ENCODE data around the gene YEATS2. TPM values are rescaled to one million over a fixed set of nuclear protein-coding genes. Genes with fewer than 3 reads are reported as not detected.
"Not testable (repeated sequence)": the region's sequence is repeated elsewhere in the genome, so short reads cannot be mapped to it uniquely, and the experiment has no call there.

Gene YEATS2
- total RNA-seq, 2 donors from 2014 or later: 51.1 to 66.1 TPM

DNA sequence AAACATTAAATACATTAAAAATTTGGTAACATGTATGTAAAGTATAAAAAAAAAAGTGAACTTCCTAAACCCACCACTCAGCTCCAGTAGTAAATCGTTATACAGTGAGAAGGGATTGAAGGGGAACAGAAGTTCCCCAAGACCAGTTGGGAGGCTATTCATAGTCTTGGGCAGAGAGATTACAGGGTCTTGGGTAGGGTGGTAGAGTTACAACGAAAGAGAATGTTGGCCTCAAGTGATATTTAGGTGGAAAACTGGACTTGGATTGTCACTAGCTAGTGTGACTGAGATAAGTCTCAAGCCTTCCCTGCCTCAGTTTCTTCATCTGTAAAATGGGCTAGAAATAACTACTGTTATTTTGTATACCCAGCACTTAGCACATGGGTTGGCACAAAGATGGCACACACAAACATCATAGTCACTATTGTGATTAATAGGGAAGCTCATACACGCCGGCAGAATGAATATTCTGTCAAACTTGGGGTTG lies 431 bp upstream of the YEATS2 start:
- DNase-seq (ENCODE audit: low spot score) (no peak), ATAC-seq (no peak)
- peak overlapping the region; percentile 84 to 91 for H3K27ac Mint-ChIP-seq
- peaks cover 10% of the 10 kb centered on the region for H3K36me3 Mint-ChIP-seq
- H3K9me3 Mint-ChIP-seq: no peaks in the 10 kb centered on the region
- no peaks in the 10 kb centered on the region for H3K27me3 Mint-ChIP-seq
- peaks cover 27 to 37% of the 10 kb centered on the region in 2 donors for H3K4me1 Mint-ChIP-seq (ENCODE audit: low read depth in 2 of 2)
- H3K4me3 Mint-ChIP-seq: peak overlapping the region; percentile 91

DNA sequence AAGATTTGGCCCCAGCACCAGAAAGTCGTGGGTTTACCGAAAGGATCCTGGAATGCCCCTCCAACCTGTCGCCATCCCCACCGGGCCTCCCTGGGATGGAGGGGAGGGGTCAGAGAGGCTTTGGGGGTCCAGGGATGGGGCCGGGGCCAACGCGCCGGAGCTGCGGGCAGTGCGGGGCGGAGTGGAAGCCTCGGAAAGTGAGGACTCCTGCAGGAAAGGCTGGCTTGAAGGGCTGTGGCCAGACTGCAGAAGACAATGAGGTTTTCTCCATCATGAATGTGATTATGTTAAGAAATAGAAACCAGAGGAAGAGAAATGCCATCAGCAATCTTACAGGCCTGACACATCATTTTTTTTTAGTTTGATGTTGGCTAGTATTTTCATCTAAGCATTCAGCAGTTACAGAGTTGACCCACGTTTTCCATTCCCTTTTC lies 738 bp downstream of the YEATS2 start:
- ATAC-seq (peak; percentile 48 to 53), DNase-seq (ENCODE audit: low spot score) (no peak)
- no peaks in the 10 kb centered on the region for H3K27me3 Mint-ChIP-seq
- peak overlapping the region; percentile 68 to 79 for H3K27ac Mint-ChIP-seq
- peaks cover 10% of the 10 kb centered on the region for H3K36me3 Mint-ChIP-seq
- peak overlapping the region; percentile 87 for H3K4me3 Mint-ChIP-seq
- no peaks in the 10 kb centered on the region for H3K9me3 Mint-ChIP-seq
- peaks cover 27 to 37% of the 10 kb centered on the region in 2 donors for H3K4me1 Mint-ChIP-seq (ENCODE audit: low read depth in 2 of 2)

DNA sequence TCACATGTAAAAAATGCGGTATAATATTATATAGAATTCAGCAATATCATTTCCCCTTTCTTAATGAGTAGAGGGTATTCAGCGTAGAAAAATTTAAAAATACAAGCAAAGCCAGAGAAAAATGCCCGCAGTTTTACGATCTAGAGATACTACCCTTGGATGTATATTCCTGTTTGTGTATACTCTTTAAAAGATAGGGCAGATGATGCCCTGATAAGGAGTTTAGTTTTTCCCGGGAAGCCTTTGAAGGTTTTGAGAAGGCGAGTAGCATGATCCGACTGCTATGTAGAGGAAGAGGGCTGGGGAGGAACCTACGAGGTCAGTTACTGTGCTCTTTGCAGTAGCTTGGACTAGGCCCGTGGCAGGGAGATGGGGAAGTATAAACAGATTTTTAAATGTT lies 1.2 kb downstream of the YEATS2 start:
- peaks cover 10% of the 10 kb centered on the region for H3K36me3 Mint-ChIP-seq
- peak overlapping the region; percentile 87 for H3K4me3 Mint-ChIP-seq
- H3K9me3 Mint-ChIP-seq: no peaks in the 10 kb centered on the region
- DNase-seq (ENCODE audit: low spot score) (no peak), ATAC-seq (no peak)
- H3K27me3 Mint-ChIP-seq: no peaks in the 10 kb centered on the region
- peak overlapping the region; percentile 68 to 79 for H3K27ac Mint-ChIP-seq
- peaks cover 27 to 37% of the 10 kb centered on the region in 2 donors for H3K4me1 Mint-ChIP-seq (ENCODE audit: low read depth in 2 of 2)

DNA sequence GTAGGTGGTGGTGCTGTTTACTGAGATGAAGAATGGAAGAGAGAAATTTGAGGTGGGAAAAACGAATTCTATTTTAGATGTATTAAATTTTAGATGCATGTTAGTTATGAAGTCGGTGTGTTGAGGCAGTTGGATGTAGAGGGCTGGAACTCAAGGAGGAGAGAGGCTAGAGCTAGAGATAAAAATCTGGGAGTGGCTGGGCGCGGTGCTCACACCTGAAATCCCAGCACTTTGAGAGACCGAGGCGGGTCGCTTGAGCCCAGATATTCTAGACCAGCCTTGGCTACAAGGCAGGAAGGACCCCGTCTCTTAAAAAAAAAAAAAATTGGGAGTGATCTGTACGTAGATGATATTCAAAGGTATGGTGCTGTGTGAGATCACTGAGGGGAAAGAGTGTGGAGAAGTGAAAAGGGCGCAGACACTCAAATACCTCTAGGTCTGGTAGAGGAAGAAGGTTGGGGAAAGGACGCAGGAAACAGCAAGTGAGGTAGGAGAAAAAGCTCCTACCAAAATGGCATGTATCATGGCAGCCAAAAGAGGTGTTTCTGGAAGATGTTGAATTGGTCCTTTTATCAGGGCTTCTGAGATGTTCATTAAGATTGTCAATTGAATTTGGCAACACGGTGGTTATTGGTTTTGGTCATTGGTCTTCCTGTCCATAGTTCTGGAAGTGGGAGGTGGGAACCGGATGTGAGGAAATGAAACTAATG lies 1.8 kb downstream of the YEATS2 start:
- ATAC-seq: no peak
- H3K4me1 Mint-ChIP-seq (ENCODE audit: low read depth in 2 of 2): peaks cover 30 to 42% of the 10 kb centered on the region in 2 donors
- DNase-seq (ENCODE audit: low spot score): no peak
- H3K27ac Mint-ChIP-seq: peak overlapping the region; percentile 68 to 79
- H3K4me3 Mint-ChIP-seq: peak overlapping the region; percentile 87
- H3K27me3 Mint-ChIP-seq: no peaks in the 10 kb centered on the region
- peaks cover 10% of the 10 kb centered on the region for H3K36me3 Mint-ChIP-seq
- no peaks in the 10 kb centered on the region for H3K9me3 Mint-ChIP-seq

DNA sequence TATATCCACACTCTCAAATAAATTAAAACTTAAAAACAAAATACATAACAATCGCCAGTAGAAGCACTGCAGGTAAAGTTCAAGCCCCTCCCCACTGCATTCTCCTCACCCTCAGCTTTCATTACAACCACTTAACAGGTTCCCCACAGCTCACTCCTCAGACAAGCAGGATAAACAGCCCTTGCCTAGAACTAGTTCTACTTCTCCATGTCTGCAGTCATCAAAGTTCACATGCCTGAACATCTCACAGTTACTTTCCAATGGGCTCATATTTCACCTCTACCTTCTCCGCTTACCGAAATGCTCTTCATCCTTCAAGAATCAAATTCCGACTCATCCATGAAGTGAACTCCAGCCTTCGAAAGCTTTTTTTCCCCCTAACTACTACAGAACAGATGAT lies 4.1 kb downstream of the YEATS2 start:
- DNase-seq (ENCODE audit: low spot score): no peak
- Mint-ChIP-seq H3K27me3 (no peaks in the 10 kb centered on the region), H3K9me3 (no peaks in the 10 kb centered on the region), H3K4me1 (ENCODE audit: low read depth in 2 of 2) (peaks cover 30 to 42% of the 10 kb centered on the region in 2 donors), H3K36me3 (peaks cover 10% of the 10 kb centered on the region), H3K27ac (no peak overlapping the region), H3K4me3 (no peak overlapping the region)
- ATAC-seq: no peak

DNA sequence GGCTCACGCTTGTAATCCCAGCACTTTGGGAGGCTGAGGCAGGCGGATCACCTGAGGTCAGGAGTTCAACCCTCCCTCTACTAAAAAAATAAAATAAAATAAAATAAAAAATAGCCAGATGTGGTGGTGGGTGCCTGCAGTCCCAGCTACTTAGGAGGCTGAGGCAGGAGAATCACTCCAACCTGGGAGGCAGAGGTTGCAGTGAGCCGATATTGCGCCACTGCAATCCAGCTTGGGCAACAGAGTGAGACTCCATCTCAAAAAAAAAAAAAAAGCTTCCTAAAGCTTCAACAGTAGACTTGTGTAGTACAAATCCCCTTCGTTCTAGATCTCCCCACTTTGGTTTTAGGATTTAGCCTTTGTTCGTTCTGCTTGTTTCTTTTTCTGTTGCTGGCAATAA lies 6.3 kb downstream of the YEATS2 start:
- DNase-seq (ENCODE audit: low spot score); H3K27ac Mint-ChIP-seq; H3K27me3 Mint-ChIP-seq; ATAC-seq; H3K9me3 Mint-ChIP-seq; H3K36me3 Mint-ChIP-seq; H3K4me3 Mint-ChIP-seq: not testable (repeated sequence)
- peaks cover 23 to 30% of the 10 kb centered on the region in 2 donors for H3K4me1 Mint-ChIP-seq (ENCODE audit: low read depth in 2 of 2)

DNA sequence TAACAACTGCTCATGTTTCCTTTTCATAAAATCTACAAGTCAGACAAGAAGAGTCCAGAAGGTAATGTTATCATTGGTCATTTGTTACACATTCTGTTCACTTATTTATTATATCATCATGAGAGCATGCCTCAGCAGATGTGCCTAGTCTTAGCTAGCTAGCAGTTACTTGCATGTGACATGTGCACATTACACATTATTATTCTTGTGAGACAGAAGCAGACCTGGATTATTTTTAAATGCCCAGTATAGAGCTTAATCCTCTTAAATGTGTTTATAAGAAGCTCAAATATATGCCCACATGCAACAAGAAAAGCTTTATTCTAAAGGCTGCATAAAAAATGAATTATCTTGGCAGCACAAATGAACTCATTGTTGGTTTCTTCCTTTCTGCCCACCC lies 12.6 kb downstream of the YEATS2 start:
- no peak for ATAC-seq
- Mint-ChIP-seq H3K27me3 (no peaks in the 10 kb centered on the region), H3K4me1 (ENCODE audit: low read depth in 2 of 2) (no peaks in the 10 kb centered on the region), H3K9me3 (no peaks in the 10 kb centered on the region), H3K4me3 (no peak overlapping the region), H3K36me3 (no peaks in the 10 kb centered on the region), H3K27ac (no peak overlapping the region)
- no peak for DNase-seq (ENCODE audit: low spot score)

DNA sequence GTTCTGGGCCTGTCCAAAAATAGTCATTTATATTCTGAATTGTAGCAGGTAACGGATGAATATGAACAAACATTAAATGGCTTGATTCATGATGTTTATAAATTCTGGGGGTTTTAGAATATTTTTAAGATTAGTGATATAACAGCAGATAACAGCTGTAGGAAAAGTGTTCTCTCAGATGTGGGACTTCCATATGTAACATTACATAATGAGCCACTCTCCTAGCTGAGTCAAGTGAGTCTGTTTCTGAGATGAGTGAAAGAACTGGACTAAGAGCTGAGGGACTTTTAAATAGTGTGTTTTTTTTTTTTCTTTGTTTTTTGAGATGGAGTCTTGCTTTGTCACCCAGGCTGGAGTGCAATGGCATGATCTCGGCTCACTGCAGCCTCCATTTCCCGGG lies 13.9 kb downstream of the YEATS2 start:
- no peak for ATAC-seq
- no peaks in the 10 kb centered on the region for H3K9me3 Mint-ChIP-seq
- no peaks in the 10 kb centered on the region for H3K4me1 Mint-ChIP-seq (ENCODE audit: low read depth in 2 of 2)
- H3K27me3 Mint-ChIP-seq: no peaks in the 10 kb centered on the region
- H3K4me3 Mint-ChIP-seq: no peak overlapping the region
- H3K27ac Mint-ChIP-seq: no peak overlapping the region
- H3K36me3 Mint-ChIP-seq: no peaks in the 10 kb centered on the region
- DNase-seq (ENCODE audit: low spot score): no peak

DNA sequence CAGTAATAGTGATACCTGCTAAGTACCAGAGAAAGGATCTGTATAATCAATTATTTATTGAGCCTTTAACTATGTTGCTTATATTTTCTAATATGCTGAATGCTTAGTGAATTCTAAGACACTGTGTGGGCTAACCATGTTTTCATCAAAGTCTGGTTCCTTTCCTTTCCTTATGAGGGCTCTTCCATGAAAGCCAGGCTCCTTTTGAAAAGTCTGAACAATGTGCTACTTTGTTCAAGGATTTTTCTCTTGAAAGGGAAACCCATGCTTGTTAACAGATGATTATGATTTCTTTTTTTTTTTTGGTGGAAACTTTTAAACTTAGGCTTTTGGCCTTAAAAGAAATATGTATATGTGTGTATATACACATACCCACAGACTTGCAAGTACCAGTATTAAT lies 17.0 kb downstream of the YEATS2 start:
- Mint-ChIP-seq H3K36me3 (peaks cover 11% of the 10 kb centered on the region), H3K27ac (no peak overlapping the region), H3K27me3 (no peaks in the 10 kb centered on the region), H3K4me3 (no peak overlapping the region), H3K4me1 (ENCODE audit: low read depth in 2 of 2) (peaks cover 5% of the 10 kb centered on the region in 2 donors), H3K9me3 (no peaks in the 10 kb centered on the region)
- no peak for DNase-seq (ENCODE audit: low spot score)
- ATAC-seq: no peak

DNA sequence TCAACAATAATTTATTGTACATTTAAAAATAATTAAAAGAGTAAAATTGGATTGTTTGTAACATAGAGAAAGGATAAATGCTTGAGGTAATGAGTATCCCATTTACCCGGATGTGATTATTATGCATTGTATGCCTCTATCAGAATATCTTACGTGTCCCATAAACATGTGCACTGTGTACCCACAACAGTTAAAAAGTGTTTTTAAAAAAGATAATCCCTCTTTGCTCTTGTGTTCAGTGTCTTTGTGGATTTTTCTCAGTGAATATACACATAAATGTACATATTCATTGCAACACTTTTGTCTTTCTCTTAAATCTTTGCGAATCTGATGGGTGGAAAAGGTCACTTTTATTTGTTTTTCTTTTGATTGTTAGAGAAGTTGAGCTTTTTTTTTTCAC lies 20.4 kb downstream of the YEATS2 start:
- ATAC-seq (no peak), DNase-seq (ENCODE audit: low spot score) (no peak)
- Mint-ChIP-seq H3K4me1 (ENCODE audit: low read depth in 2 of 2) (peaks cover 5% of the 10 kb centered on the region in 2 donors), H3K9me3 (no peaks in the 10 kb centered on the region), H3K36me3 (peaks cover 24% of the 10 kb centered on the region), H3K4me3 (no peak overlapping the region), H3K27me3 (no peaks in the 10 kb centered on the region), H3K27ac (no peak overlapping the region)

DNA sequence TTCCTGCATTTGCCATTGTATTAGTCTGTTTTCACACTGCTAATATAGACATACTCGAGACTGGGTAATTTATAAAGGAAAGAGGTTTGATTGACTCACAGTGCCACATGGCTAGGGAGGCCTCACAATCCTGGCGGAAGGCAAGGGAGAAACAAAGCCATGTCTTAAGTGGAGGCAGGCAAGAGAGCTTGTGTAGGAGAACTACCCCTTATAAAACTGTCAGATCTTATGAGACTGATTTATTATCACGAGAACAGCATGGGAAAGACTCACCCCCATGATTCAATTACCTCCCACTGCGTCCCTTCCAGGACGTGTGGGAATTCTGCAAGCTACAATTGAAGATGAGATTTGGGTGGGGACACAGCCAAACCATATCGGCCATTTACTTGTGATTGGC lies 27.8 kb downstream of the YEATS2 start:
- H3K4me3 Mint-ChIP-seq: no peak overlapping the region
- DNase-seq (ENCODE audit: low spot score) (no peak), ATAC-seq (no peak)
- H3K27me3 Mint-ChIP-seq: no peaks in the 10 kb centered on the region
- no peaks in the 10 kb centered on the region for H3K4me1 Mint-ChIP-seq (ENCODE audit: low read depth in 2 of 2)
- H3K36me3 Mint-ChIP-seq: peaks cover 35% of the 10 kb centered on the region
- H3K27ac Mint-ChIP-seq: no peak overlapping the region
- no peaks in the 10 kb centered on the region for H3K9me3 Mint-ChIP-seq

DNA sequence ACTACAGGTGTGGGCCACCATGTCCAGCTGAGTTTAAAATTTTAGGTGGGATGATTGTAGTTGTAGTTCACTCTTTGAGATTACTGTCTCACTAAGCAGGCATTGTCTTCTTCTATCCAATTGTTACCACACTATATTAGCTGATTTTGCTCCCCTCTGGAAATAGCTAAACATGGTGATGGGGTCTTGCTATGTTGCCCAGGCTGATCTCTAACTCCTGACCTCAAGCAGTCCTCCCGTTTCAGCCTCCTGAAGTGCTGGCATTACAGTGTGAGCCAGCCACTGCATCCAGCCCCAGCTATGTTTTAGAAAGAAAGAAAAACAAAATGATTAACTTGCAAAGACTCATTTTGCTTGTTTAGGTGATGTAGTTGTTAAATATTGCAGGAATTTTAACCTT lies 30.6 kb downstream of the YEATS2 start:
- no peaks in the 10 kb centered on the region for H3K27me3 Mint-ChIP-seq
- H3K9me3 Mint-ChIP-seq: no peaks in the 10 kb centered on the region
- no peaks in the 10 kb centered on the region for H3K4me1 Mint-ChIP-seq (ENCODE audit: low read depth in 2 of 2)
- DNase-seq (ENCODE audit: low spot score): no peak
- peaks cover 27% of the 10 kb centered on the region for H3K36me3 Mint-ChIP-seq
- no peak overlapping the region for H3K27ac Mint-ChIP-seq
- ATAC-seq: no peak
- H3K4me3 Mint-ChIP-seq: no peak overlapping the region

DNA sequence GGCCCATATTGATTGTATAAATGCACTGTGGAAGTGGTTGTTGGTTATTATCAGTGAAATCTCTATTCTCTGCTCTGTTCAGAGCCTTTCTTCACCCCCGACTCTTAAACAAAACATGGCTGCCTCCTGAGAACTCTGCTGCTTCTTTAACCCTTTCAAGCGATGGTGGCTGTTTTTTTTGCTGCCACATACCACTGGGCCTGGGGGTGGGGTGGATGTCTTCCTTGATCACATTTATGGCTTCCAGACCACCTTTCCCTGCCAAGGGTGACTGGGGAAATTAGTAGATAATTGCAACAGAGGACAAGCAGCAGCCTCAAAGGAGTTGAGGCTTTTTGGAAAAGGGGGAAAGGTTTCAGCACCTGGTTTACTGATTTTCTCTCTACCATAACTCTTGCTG lies 32.8 kb downstream of the YEATS2 start:
- no peak for DNase-seq (ENCODE audit: low spot score)
- Mint-ChIP-seq H3K36me3 (peaks cover 32% of the 10 kb centered on the region), H3K9me3 (no peaks in the 10 kb centered on the region), H3K27ac (no peak overlapping the region), H3K4me3 (no peak overlapping the region), H3K4me1 (ENCODE audit: low read depth in 2 of 2) (peaks cover 6 to 7% of the 10 kb centered on the region in 2 donors), H3K27me3 (no peaks in the 10 kb centered on the region)
- ATAC-seq: no peak

DNA sequence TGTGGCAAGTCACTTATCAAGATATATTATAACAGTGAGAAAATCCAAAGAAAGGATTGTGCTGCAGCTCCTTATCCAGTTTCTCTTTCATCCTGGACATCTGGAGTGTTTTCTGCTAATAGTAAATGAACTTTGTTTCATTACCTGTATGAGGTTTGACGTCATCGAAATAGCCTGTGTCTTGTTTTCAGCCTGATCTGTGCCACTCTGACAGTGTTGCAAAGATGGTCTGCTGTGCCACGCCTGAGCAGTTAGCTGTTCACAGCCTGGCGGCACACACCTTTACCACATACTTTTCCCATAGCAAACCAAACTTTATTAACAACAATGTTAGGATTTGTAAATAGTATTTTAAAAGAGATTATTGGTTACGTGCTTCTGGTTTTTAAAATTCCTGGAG lies 34.0 kb downstream of the YEATS2 start:
- H3K4me3 Mint-ChIP-seq: no peak overlapping the region
- H3K36me3 Mint-ChIP-seq: peaks cover 27% of the 10 kb centered on the region
- no peak for ATAC-seq
- H3K27ac Mint-ChIP-seq: no peak overlapping the region
- peaks cover 6 to 7% of the 10 kb centered on the region in 2 donors for H3K4me1 Mint-ChIP-seq (ENCODE audit: low read depth in 2 of 2)
- H3K27me3 Mint-ChIP-seq: no peaks in the 10 kb centered on the region
- H3K9me3 Mint-ChIP-seq: no peaks in the 10 kb centered on the region
- DNase-seq (ENCODE audit: low spot score): no peak

DNA sequence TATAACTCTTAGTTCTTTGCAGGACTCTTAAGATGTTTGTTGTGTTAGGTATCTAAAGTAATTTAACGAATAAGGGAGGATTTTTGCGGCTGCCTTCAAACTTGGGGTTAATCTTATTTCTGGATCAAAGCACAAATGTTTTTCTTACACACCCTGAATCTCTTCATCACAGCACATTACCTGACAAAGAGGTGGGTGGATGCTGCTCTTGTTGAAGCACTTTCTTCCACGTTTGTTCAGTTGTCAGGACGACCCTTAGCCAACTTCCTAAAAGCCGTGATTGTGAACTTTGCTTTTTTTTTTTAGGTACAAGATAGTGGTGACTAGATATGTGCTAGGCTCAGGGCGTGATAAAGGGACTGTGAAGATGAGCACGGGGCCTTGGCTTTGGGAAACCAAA lies 36.0 kb downstream of the YEATS2 start:
- peaks cover 6 to 7% of the 10 kb centered on the region in 2 donors for H3K4me1 Mint-ChIP-seq (ENCODE audit: low read depth in 2 of 2)
- no peaks in the 10 kb centered on the region for H3K9me3 Mint-ChIP-seq
- H3K4me3 Mint-ChIP-seq: no peak overlapping the region
- ATAC-seq: no peak
- DNase-seq (ENCODE audit: low spot score): no peak
- H3K36me3 Mint-ChIP-seq: peaks cover 28% of the 10 kb centered on the region
- no peaks in the 10 kb centered on the region for H3K27me3 Mint-ChIP-seq
- H3K27ac Mint-ChIP-seq: no peak overlapping the region
